ENCODE results near the gene COPG1.
"Not testable (repeated sequence)": the region's sequence is repeated elsewhere in the genome, so short reads cannot be mapped to it uniquely, and the experiment has no call there.

The COPG1 gene

GRCh38 chr3:129245641-129246306 is 3.6 kb upstream of the COPG1 start:
- H3K4me3 Mint-ChIP-seq, result peak overlapping the region; percentile 56 to 74 (median 74)
- TF ChIP-seq, protein P1, sequence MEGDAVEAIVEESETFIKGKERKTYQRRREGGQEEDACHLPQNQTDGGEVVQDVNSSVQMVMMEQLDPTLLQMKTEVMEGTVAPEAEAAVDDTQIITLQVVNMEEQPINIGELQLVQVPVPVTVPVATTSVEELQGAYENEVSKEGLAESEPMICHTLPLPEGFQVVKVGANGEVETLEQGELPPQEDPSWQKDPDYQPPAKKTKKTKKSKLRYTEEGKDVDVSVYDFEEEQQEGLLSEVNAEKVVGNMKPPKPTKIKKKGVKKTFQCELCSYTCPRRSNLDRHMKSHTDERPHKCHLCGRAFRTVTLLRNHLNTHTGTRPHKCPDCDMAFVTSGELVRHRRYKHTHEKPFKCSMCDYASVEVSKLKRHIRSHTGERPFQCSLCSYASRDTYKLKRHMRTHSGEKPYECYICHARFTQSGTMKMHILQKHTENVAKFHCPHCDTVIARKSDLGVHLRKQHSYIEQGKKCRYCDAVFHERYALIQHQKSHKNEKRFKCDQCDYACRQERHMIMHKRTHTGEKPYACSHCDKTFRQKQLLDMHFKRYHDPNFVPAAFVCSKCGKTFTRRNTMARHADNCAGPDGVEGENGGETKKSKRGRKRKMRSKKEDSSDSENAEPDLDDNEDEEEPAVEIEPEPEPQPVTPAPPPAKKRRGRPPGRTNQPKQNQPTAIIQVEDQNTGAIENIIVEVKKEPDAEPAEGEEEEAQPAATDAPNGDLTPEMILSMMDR (IDR thresholded peaks at IDR 0.05; ENCODE audit: unreplicated experiment in 3 of 3), result peak; percentile 94 to 97 (median 96)
- H3K36me3 Mint-ChIP-seq (ENCODE audit: low read depth); H3K9me3 Mint-ChIP-seq; H3K27me3 Mint-ChIP-seq (ENCODE audit: low read depth): not testable (repeated sequence)
- peaks cover 38% of the 10 kb centered on the region for H3K4me1 Mint-ChIP-seq
- H3K27ac Mint-ChIP-seq, result peak overlapping the region; percentile 16 to 50 (median 22)

GRCh38 chr3:129246636-129247035 is 2.8 kb upstream of the COPG1 start:
- H3K9me3 Mint-ChIP-seq, result no peaks in the 10 kb centered on the region
- peaks cover 7% of the 10 kb centered on the region for H3K36me3 Mint-ChIP-seq (ENCODE audit: low read depth)
- H3K4me1 Mint-ChIP-seq, result peaks cover 38% of the 10 kb centered on the region
- peak overlapping the region in 1 of 3 experiments; percentile 16 for H3K27ac Mint-ChIP-seq
- TF ChIP-seq, protein P1 (IDR thresholded peaks at IDR 0.05; ENCODE audit: unreplicated experiment in 3 of 3), result no peak
- H3K27me3 Mint-ChIP-seq (ENCODE audit: low read depth), result no peaks in the 10 kb centered on the region
- peak overlapping the region; percentile 24 to 78 (median 70) for H3K4me3 Mint-ChIP-seq

DNA sequence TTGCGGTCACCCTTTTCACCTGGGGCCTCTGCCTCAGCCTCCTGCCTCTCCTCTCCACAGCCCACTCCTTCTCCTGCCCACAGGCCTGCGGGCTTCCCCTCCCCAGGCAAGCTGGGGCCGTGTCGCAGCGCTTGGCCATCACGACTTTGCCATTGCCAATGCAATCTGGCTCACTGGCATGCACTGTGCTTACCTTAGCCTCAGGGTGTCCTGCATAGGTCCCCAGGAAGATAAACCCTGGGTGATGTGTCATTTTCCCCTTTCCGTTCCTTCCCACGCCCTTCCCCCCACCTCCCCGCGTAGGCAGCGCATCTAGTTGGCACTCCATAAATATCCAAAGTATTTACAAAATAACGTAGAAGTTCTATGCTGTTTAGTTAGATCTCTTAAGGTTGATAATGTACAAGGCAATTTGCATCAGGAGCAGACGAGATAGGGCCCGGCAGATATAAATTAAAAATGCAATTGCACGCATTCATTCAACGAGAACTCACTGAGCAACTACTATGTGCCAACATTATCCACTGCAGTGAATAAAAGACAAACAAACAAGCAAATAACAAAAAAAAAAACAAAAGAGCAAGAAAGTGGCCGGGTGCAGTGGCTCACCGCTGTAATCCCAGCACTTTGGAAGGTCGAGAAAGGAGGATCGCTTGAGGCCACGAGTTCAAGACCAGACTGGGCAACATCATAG is 973 bp upstream of the COPG1 start:
- no peaks in the 10 kb centered on the region for H3K9me3 Mint-ChIP-seq
- no peaks in the 10 kb centered on the region for H3K27me3 Mint-ChIP-seq (ENCODE audit: low read depth)
- peaks cover 24% of the 10 kb centered on the region for H3K36me3 Mint-ChIP-seq (ENCODE audit: low read depth)
- H3K4me1 Mint-ChIP-seq, result peaks cover 38% of the 10 kb centered on the region
- peak overlapping the region; percentile 96 to 99 (median 96) for H3K27ac Mint-ChIP-seq
- H3K4me3 Mint-ChIP-seq, result peak overlapping the region; percentile 95 to 100 (median 96)
- TF ChIP-seq, protein P1 (IDR thresholded peaks at IDR 0.05; ENCODE audit: unreplicated experiment in 3 of 3), result no peak

- H3K4me3 Mint-ChIP-seq, result peak overlapping the region; percentile 38 to 64 (median 50)
- H3K36me3 Mint-ChIP-seq (ENCODE audit: low read depth), result peaks cover 61% of the 10 kb centered on the region
- TF ChIP-seq, protein P1 (IDR thresholded peaks at IDR 0.05; ENCODE audit: unreplicated experiment in 3 of 3), result no peak
- no peaks in the 10 kb centered on the region for H3K27me3 Mint-ChIP-seq (ENCODE audit: low read depth)
- no peaks in the 10 kb centered on the region for H3K9me3 Mint-ChIP-seq
- peaks cover 24% of the 10 kb centered on the region for H3K4me1 Mint-ChIP-seq
- no peak overlapping the region for H3K27ac Mint-ChIP-seq
Measured at GRCh38 chr3:129252748-129253147, 3.3 kb downstream of the COPG1 start.

- peak overlapping the region in 1 of 3 experiments; percentile 14 for H3K4me3 Mint-ChIP-seq
- H3K4me1 Mint-ChIP-seq, result peaks cover 10% of the 10 kb centered on the region
- H3K27me3 Mint-ChIP-seq (ENCODE audit: low read depth), result no peaks in the 10 kb centered on the region
- no peak overlapping the region for H3K27ac Mint-ChIP-seq
- peaks cover 76% of the 10 kb centered on the region for H3K36me3 Mint-ChIP-seq (ENCODE audit: low read depth)
- TF ChIP-seq, protein P1 (IDR thresholded peaks at IDR 0.05; ENCODE audit: unreplicated experiment in 3 of 3), result no peak
- H3K9me3 Mint-ChIP-seq, result no peaks in the 10 kb centered on the region
Measured at GRCh38 chr3:129254536-129255230, 5.3 kb downstream of the COPG1 start.
